GM12892 (cell line): ENCODE data around the gene CD69.

ENCODE experiments used
- POLR2A ChIP-seq: IDR thresholded peaks from 2 replicates; pipeline ENCODE4 v1.6.1; 2011; ENCODE audit warnings: low read depth, low read length, control low read depth
- POLR2AphosphoS5 ChIP-seq: IDR thresholded peaks from 2 replicates; pipeline ENCODE4 v1.6.1; 2011; ENCODE audit warnings: low read depth, low read length, control low read depth

DNA sequence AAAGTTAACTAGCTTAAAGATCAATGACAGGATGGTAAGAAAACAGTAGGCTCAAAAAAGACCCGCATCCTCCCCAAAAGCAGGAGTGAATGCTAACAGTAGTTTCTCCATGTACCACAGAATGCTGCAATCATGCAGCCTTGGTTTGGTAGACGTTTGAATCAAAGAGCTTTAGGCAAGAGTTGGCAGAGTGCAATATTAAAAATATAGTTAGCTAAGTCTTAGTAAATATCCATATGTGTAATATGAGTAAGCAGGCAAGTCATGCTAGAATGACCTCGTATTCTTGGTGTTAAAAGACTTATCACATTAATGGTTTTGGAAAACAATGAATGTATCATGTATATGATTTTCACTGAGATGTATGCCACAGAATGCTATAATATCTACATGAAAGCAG is 47.8 kb upstream of the CD69 start:
- no peak for TF ChIP-seq POLR2A
- TF ChIP-seq POLR2AphosphoS5: no peak
